HEK293 (cell line): Measurements from ENCODE around the gene MAGI2.

ENCODE experiments used
- CTCF ChIA-PET: fragments of 350-600 bp; formaldehyde crosslinking; extraction: SDS; loops from one replicate; lab custom pipeline; 2021; ENCODE audit warnings: antibody characterized with exemption; lab: Yijun Ruan, JAX
- POLR2A ChIA-PET: fragments of 300-600 bp; formaldehyde crosslinking; extraction: SDS; loops from one replicate; lab custom pipeline; 2020; ENCODE audit warnings: antibody characterized with exemption, inconsistent platforms; lab: Yijun Ruan, JAX
- H3K27ac ChIP-seq: fragments of 200-500 bp; sonication (Bioruptor generic); 2 replicates; pipeline ENCODE4 v1.5.1; 2014; ENCODE audit warnings: low read depth, low read length, control low read depth, inconsistent platforms; ENCODE audit errors: extremely low read depth
- H3K36me3 ChIP-seq, 2 experiments: fragments of 200-500 bp in 1 of 2; sonication (Bioruptor generic) in 1 of 2; 1 replicate in 1 of 2; 2 replicates in 1 of 2; pipeline ENCODE4 v1.5.1; 2014 to 2017; ENCODE audit warnings: inconsistent platforms in 2 of 2, low read length in 2 of 2; ENCODE audit not compliant: control insufficient read depth in 2 of 2, insufficient read depth in 1 of 2
- H3K4me1 ChIP-seq: fragments of 200-500 bp; sonication (Bioruptor generic); 2 replicates; pipeline ENCODE4 v1.5.1; 2014; ENCODE audit warnings: mild to moderate bottlenecking, low read length, inconsistent platforms; ENCODE audit not compliant: control insufficient read depth, insufficient read depth
- H3K4me3 ChIP-seq: 2 replicates; pipeline ENCODE4 v1.5.1; 2011; ENCODE audit warnings: low read depth, mild to moderate bottlenecking, control low read depth, low read length, moderate library complexity
- H3K9me3 ChIP-seq: fragments of 200-500 bp; sonication (Bioruptor generic); 2 replicates; pipeline ENCODE4 v1.5.1; 2014; ENCODE audit warnings: low read depth, low read length, inconsistent platforms; ENCODE audit not compliant: control insufficient read depth, insufficient read depth
- BCL11B ChIP-seq: fragments of 450-650 bp; formaldehyde crosslinking; IDR thresholded peaks from 2 replicates; pipeline ENCODE4 v1.5.1; 2016; ENCODE audit warnings: low read depth, missing biosample characterization, missing genetic modification characterization
- EGR2 ChIP-seq: fragments of 450-650 bp; formaldehyde crosslinking; IDR thresholded peaks from 2 replicates; pipeline ENCODE4 v1.5.1; 2016; ENCODE audit warnings: low read depth, missing biosample characterization, missing genetic modification characterization
- KLF7 ChIP-seq: fragments of 450-650 bp; formaldehyde crosslinking; IDR thresholded peaks from 2 replicates; pipeline ENCODE4 v1.5.1; 2016; ENCODE audit warnings: missing biosample characterization, missing genetic modification characterization, borderline replicate concordance
- OVOL3 ChIP-seq: fragments of 450-650 bp; formaldehyde crosslinking; IDR thresholded peaks from 2 replicates; pipeline ENCODE4 v1.5.1; 2016; ENCODE audit warnings: missing biosample characterization, missing genetic modification characterization
- ZFP69B ChIP-seq: fragments of 450-650 bp; formaldehyde crosslinking; IDR thresholded peaks from 2 replicates; pipeline ENCODE4 v1.5.1; 2016; ENCODE audit warnings: missing biosample characterization, missing genetic modification characterization
- ZNF138 ChIP-seq: fragments of 450-650 bp; formaldehyde crosslinking; IDR thresholded peaks from 2 replicates; pipeline ENCODE4 v1.5.1; 2016; ENCODE audit warnings: missing biosample characterization, missing genetic modification characterization, borderline replicate concordance
- ZNF155 ChIP-seq: fragments of 450-650 bp; formaldehyde crosslinking; IDR thresholded peaks from 2 replicates; pipeline ENCODE4 v1.5.1; 2016; ENCODE audit warnings: missing biosample characterization, missing genetic modification characterization
- ZNF184 ChIP-seq: fragments of 450-650 bp; IDR thresholded peaks from 2 replicates; pipeline ENCODE4 v1.5.1; 2018; ENCODE audit warnings: missing biosample characterization, mild to moderate bottlenecking, missing genetic modification characterization
- ZNF311 ChIP-seq: fragments of 450-650 bp; formaldehyde crosslinking; IDR thresholded peaks from 2 replicates; pipeline ENCODE4 v1.5.1; 2017; ENCODE audit warnings: missing biosample characterization, missing genetic modification characterization, borderline replicate concordance
- ZNF335 ChIP-seq: fragments of 450-650 bp; formaldehyde crosslinking; conservative IDR thresholded peaks from 2 replicates; pipeline ENCODE4 v1.5.1; 2016; ENCODE audit warnings: missing biosample characterization, missing genetic modification characterization
- ZNF350 ChIP-seq: fragments of 450-650 bp; formaldehyde crosslinking; IDR thresholded peaks from 2 replicates; pipeline ENCODE4 v1.5.0; 2017; ENCODE audit warnings: missing biosample characterization, mild to moderate bottlenecking, missing genetic modification characterization
- ZNF362 ChIP-seq: fragments of 450-650 bp; formaldehyde crosslinking; IDR thresholded peaks from 2 replicates; pipeline ENCODE4 v1.5.1; 2016; ENCODE audit warnings: missing biosample characterization, missing genetic modification characterization
- ZNF37A ChIP-seq: fragments of 450-650 bp; IDR thresholded peaks from 2 replicates; pipeline ENCODE4 v1.5.1; 2018; ENCODE audit warnings: missing biosample characterization, missing genetic modification characterization
- ZNF394 ChIP-seq: fragments of 450-650 bp; formaldehyde crosslinking; IDR thresholded peaks from 2 replicates; pipeline ENCODE4 v1.5.1; 2016; ENCODE audit warnings: missing biosample characterization, missing genetic modification characterization, mild to moderate bottlenecking, moderate library complexity, borderline replicate concordance
- ZNF488 ChIP-seq: fragments of 450-650 bp; formaldehyde crosslinking; IDR thresholded peaks from 2 replicates; pipeline ENCODE4 v1.5.1; 2016; ENCODE audit warnings: missing biosample characterization, missing genetic modification characterization
- ZNF510 ChIP-seq: fragments of 450-650 bp; formaldehyde crosslinking; IDR thresholded peaks from 2 replicates; pipeline ENCODE4 v1.5.1; 2018; ENCODE audit warnings: mild to moderate bottlenecking, missing genetic modification characterization, missing biosample characterization; ENCODE audit not compliant: insufficient replicate concordance
- ZNF544 ChIP-seq: fragments of 450-650 bp; formaldehyde crosslinking; IDR thresholded peaks from 2 replicates; pipeline ENCODE4 v1.5.0; 2017; ENCODE audit warnings: missing biosample characterization, missing genetic modification characterization
- ZNF549 ChIP-seq: fragments of 450-650 bp; IDR thresholded peaks from 2 replicates; pipeline ENCODE4 v1.5.1; 2018; ENCODE audit warnings: missing biosample characterization, missing genetic modification characterization, mild to moderate bottlenecking, inconsistent platforms, moderate library complexity
- ZNF580 ChIP-seq: fragments of 450-650 bp; formaldehyde crosslinking; IDR thresholded peaks from 2 replicates; pipeline ENCODE4 v1.5.1; 2016; ENCODE audit warnings: missing biosample characterization, missing genetic modification characterization
- ZNF600 ChIP-seq: fragments of 450-650 bp; formaldehyde crosslinking; IDR thresholded peaks from 2 replicates; pipeline ENCODE4 v1.5.1; 2016; ENCODE audit warnings: missing biosample characterization, missing genetic modification characterization
- ZNF626 ChIP-seq: fragments of 450-650 bp; sonication (Bioruptor Pico); formaldehyde crosslinking; IDR thresholded peaks from 2 replicates; pipeline ENCODE4 v1.5.1; 2018; ENCODE audit warnings: missing biosample characterization, missing genetic modification characterization, inconsistent platforms
- ZNF677 ChIP-seq: fragments of 450-650 bp; IDR thresholded peaks from 2 replicates; pipeline ENCODE4 v1.5.0; 2018; ENCODE audit warnings: missing biosample characterization, mild to moderate bottlenecking, missing genetic modification characterization, moderate library complexity
- ZNF776 ChIP-seq: fragments of 450-650 bp; formaldehyde crosslinking; IDR thresholded peaks from 2 replicates; pipeline ENCODE4 v1.5.0; 2017; ENCODE audit warnings: missing biosample characterization, missing genetic modification characterization, borderline replicate concordance
- ZNF830 ChIP-seq: fragments of 450-650 bp; IDR thresholded peaks from 2 replicates; pipeline ENCODE4 v1.5.0; 2018; ENCODE audit warnings: missing biosample characterization, missing genetic modification characterization, low read depth, mild to moderate bottlenecking, moderate library complexity
- ZNF837 ChIP-seq: fragments of 450-650 bp; formaldehyde crosslinking; IDR thresholded peaks from 2 replicates; pipeline ENCODE4 v1.5.1; 2016; ENCODE audit warnings: missing biosample characterization, missing genetic modification characterization
- ZSCAN23 ChIP-seq: fragments of 450-650 bp; formaldehyde crosslinking; IDR thresholded peaks from 2 replicates; pipeline ENCODE4 v1.5.1; 2016; ENCODE audit warnings: missing biosample characterization, missing genetic modification characterization
- TF ChIP-seq, protein P1 (sequence below): fragments of 450-650 bp; IDR thresholded peaks from 2 replicates; pipeline ENCODE4 v1.5.1; 2018; ENCODE audit warnings: missing biosample characterization, mild to moderate bottlenecking, missing genetic modification characterization
- TF ChIP-seq, protein P2 (sequence below): fragments of 450-650 bp; formaldehyde crosslinking; IDR thresholded peaks from 2 replicates; pipeline ENCODE4 v1.5.1; 2017; ENCODE audit warnings: missing biosample characterization, missing genetic modification characterization

MAGI2 gene

DNA sequence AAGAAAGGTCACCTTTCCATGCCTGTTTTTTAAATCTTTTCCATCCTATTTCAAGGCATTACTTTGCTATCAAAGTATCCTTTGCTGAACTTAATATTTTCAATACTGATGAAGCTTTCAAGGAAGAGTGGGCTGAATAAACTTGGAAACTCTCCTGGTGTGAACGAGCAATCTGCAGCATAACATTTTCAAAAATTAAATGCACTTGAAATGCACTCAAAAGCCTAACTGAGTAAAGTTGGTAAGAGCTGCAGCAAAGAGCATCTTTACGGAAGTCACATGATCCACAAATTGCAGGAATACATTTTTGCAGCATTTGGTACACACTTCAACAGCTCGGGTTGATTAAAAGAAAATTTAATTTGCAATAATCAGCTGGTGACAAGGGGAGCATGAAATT is 1287.6 kb downstream of the MAGI2 start:
- no peaks in the 10 kb centered on the region for H3K4me1 ChIP-seq
- H3K9me3 ChIP-seq: no peaks in the 10 kb centered on the region
- ChIA-PET CTCF (interaction anchor here (1.3 kb wide), 1 partner anchor 31 kb away, joined by 4 read pairs; no protein-coding TSS in a partner anchor), POLR2A (no interaction called here)
- H3K4me3 ChIP-seq: no peak overlapping the region
- no peaks in the 10 kb centered on the region for H3K36me3 ChIP-seq
- H3K27ac ChIP-seq: no peak overlapping the region
- TF ChIP-seq EGR2 (tag by site-specific recombination) (no peak), ZNF155 (no peak), ZNF488 (no peak), ZNF394 (no peak), ZNF600 (tag by site-specific recombination) (no peak), ZSCAN23 (tag by site-specific recombination) (no peak), ZNF510 (tag by site-specific recombination) (no peak)

- no peaks in the 10 kb centered on the region for H3K9me3 ChIP-seq
- no peak overlapping the region for H3K27ac ChIP-seq
- POLR2A ChIA-PET: no interaction called here
- CTCF ChIA-PET: interaction anchor here (1.3 kb wide), 1 partner anchor 31 kb away, joined by 4 read pairs; no protein-coding TSS in a partner anchor
- no peaks in the 10 kb centered on the region for H3K36me3 ChIP-seq
- H3K4me1 ChIP-seq: no peaks in the 10 kb centered on the region
- H3K4me3 ChIP-seq: no peak overlapping the region
- TF ChIP-seq ZNF626 (tag by site-specific recombination) (no peak), ZNF677 (tag by site-specific recombination) (no peak), ZNF580 (tag by site-specific recombination) (no peak), ZNF837 (tag by site-specific recombination) (no peak)
Observed at GRCh38 chr7:78165454-78165853, 1288.0 kb downstream of the MAGI2 start.

- Histone ChIP-seq H3K4me1 (no peaks in the 10 kb centered on the region), H3K4me3 (no peak overlapping the region), H3K9me3 (no peaks in the 10 kb centered on the region), H3K36me3 (no peaks in the 10 kb centered on the region), H3K27ac (no peak overlapping the region)
- CTCF ChIA-PET: interaction anchor here (1.7 kb wide), 1 partner anchor 11 kb away, joined by 4 read pairs; no protein-coding TSS in a partner anchor
- POLR2A ChIA-PET: no interaction called here
- TF ChIP-seq ZNF776 (tag by site-specific recombination): 0 out of 2 replicates have a peak, but pooled peaks have one; percentile 58
- peak; percentile 77; the same call in 1 of the 2 replicates for TF ChIP-seq ZNF184 (tag by site-specific recombination)
- TF ChIP-seq ZNF544 (tag by site-specific recombination): peak; percentile 68; the same call in 1 of the 2 replicates
- TF ChIP-seq, protein P1, sequence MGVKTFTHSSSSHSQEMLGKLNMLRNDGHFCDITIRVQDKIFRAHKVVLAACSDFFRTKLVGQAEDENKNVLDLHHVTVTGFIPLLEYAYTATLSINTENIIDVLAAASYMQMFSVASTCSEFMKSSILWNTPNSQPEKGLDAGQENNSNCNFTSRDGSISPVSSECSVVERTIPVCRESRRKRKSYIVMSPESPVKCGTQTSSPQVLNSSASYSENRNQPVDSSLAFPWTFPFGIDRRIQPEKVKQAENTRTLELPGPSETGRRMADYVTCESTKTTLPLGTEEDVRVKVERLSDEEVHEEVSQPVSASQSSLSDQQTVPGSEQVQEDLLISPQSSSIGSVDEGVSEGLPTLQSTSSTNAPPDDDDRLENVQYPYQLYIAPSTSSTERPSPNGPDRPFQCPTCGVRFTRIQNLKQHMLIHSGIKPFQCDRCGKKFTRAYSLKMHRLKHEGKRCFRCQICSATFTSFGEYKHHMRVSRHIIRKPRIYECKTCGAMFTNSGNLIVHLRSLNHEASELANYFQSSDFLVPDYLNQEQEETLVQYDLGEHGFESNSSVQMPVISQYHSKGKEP (tag by site-specific recombination): peak; percentile 48; the same call in 1 of the 2 replicates
- peak; percentile 82 for TF ChIP-seq ZNF350 (tag by site-specific recombination)
- TF ChIP-seq ZFP69B (tag by site-specific recombination): no peak
- TF ChIP-seq ZNF335: no peak
- TF ChIP-seq KLF7 (tag by site-specific recombination): no peak
- no peak for TF ChIP-seq BCL11B
- no peak for TF ChIP-seq ZNF311
- no peak for TF ChIP-seq ZNF138 (tag by site-specific recombination)
- TF ChIP-seq OVOL3 (tag by site-specific recombination): no peak
- TF ChIP-seq ZNF549: peak; percentile 72
- 0 out of 2 replicates have a peak, but pooled peaks have one; percentile 29 for TF ChIP-seq ZNF830 (tag by site-specific recombination)
- TF ChIP-seq ZNF362 (tag by site-specific recombination): no peak
- TF ChIP-seq, protein P2, sequence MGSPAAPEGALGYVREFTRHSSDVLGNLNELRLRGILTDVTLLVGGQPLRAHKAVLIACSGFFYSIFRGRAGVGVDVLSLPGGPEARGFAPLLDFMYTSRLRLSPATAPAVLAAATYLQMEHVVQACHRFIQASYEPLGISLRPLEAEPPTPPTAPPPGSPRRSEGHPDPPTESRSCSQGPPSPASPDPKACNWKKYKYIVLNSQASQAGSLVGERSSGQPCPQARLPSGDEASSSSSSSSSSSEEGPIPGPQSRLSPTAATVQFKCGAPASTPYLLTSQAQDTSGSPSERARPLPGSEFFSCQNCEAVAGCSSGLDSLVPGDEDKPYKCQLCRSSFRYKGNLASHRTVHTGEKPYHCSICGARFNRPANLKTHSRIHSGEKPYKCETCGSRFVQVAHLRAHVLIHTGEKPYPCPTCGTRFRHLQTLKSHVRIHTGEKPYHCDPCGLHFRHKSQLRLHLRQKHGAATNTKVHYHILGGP (tag by site-specific recombination): 0 out of 2 replicates have a peak, but pooled peaks have one; percentile 55
- peak; percentile 51; the same call in 1 of the 2 replicates for TF ChIP-seq ZNF37A (tag by site-specific recombination)
Observed at GRCh38 chr7:78164459-78164858, 1289.0 kb downstream of the MAGI2 start.
